SK-N-SH (cell line): Measurements from ENCODE around the gene PRMT6. TPM values are rescaled to one million over a fixed set of nuclear protein-coding genes. Genes with fewer than 3 reads are reported as not detected.

Experiments
- CTCF ChIA-PET: fragments of 300-600, 350-600 bp; formaldehyde crosslinking; extraction: SDS; loops from one replicate; lab custom pipeline; 2021; lab: Yijun Ruan, JAX
- POLR2A ChIA-PET: fragments of 350-600 bp; sonication (Branson Sonifier 250); formaldehyde crosslinking; extraction: SDS; loops from one replicate; lab custom pipeline; 2020; ENCODE audit warnings: antibody characterized with exemption, inconsistent platforms; lab: Yijun Ruan, JAX
- DNase-seq: peaks from one replicate; pipeline ENCODE4 v3.0.0; 2012
- H2AFZ ChIP-seq: fragments of 200-600 bp; sonication (generic); 2 replicates; pipeline ENCODE4 v1.8.1; 2016; ENCODE audit warnings: antibody characterized with exemption, mild to moderate bottlenecking, low read depth
- H3F3A ChIP-seq: fragments of 200-600 bp; sonication (generic); replicated peaks from 2 replicates; pipeline ENCODE3; 2016; ENCODE audit warnings: antibody characterized with exemption, mild to moderate bottlenecking; ENCODE audit not compliant: insufficient read depth
- H3K27ac ChIP-seq, 2 experiments: fragments of 200-500 bp in 1 of 2; fragments of 200-600 bp in 1 of 2; sonication (Bioruptor generic) in 1 of 2; sonication (generic), shearing (Covaris generic) in 1 of 2; 2 replicates each; pipeline versions ENCODE4 v1.5.1 to v1.6.1; 2014 to 2016; ENCODE audit warnings: low read depth in 2 of 2, inconsistent platforms in 1 of 2, low read length in 1 of 2, mild to moderate bottlenecking in 1 of 2, mixed read lengths in 1 of 2
- H3K27me3 ChIP-seq: fragments of 200-600 bp; sonication (generic), shearing (Covaris generic); 2 replicates; pipeline ENCODE4 v1.6.1; 2016; ENCODE audit warnings: mixed run types; ENCODE audit not compliant: insufficient read depth
- H3K36me3 ChIP-seq, 2 experiments: fragments of 200-500 bp in 1 of 2; fragments of 200-600 bp in 1 of 2; sonication (Bioruptor generic) in 1 of 2; sonication (generic) in 1 of 2; replicated peaks in 1 of 2; 2 replicates each; pipeline versions ENCODE3 to v1.5.1; 2014 to 2016; ENCODE audit warnings: low read length in 1 of 2, mild to moderate bottlenecking in 1 of 2; ENCODE audit not compliant: insufficient read depth in 2 of 2, control insufficient read depth in 1 of 2
- H3K4me1 ChIP-seq, 2 experiments: fragments of 200-500 bp in 1 of 2; fragments of 200-600 bp in 1 of 2; sonication (Bioruptor generic) in 1 of 2; sonication (generic), shearing (Covaris generic) in 1 of 2; 2 replicates each; pipeline versions ENCODE4 v1.5.1 to v1.6.1; 2014 to 2016; ENCODE audit warnings: low read depth in 1 of 2, low read length in 1 of 2, mixed run types in 1 of 2; ENCODE audit not compliant: insufficient read depth in 2 of 2, control insufficient read depth in 1 of 2
- H3K4me2 ChIP-seq: fragments of 200-600 bp; sonication (generic), shearing (Covaris generic); 2 replicates; pipeline ENCODE4 v1.6.1; 2017; ENCODE audit warnings: mixed run types
- H3K4me3 ChIP-seq, 2 experiments: fragments of 200-500 bp in 1 of 2; fragments of 200-600 bp in 1 of 2; sonication (Bioruptor generic) in 1 of 2; sonication (generic), shearing (Covaris generic) in 1 of 2; 2 replicates each; pipeline versions ENCODE4 v1.5.1 to v1.8.1; 2014 to 2016; ENCODE audit warnings: low read depth in 2 of 2, inconsistent platforms in 1 of 2, low read length in 1 of 2, mild to moderate bottlenecking in 1 of 2, mixed read lengths in 1 of 2, moderate library complexity in 1 of 2
- H3K79me2 ChIP-seq: fragments of 200-600 bp; sonication (generic); 2 replicates; pipeline ENCODE4 v1.8.1; 2017; ENCODE audit warnings: mild to moderate bottlenecking; ENCODE audit not compliant: insufficient read depth
- H3K9ac ChIP-seq: fragments of 200-600 bp; sonication (generic); 2 replicates; pipeline ENCODE4 v1.6.1; 2017; ENCODE audit warnings: mixed run types
- H3K9me2 ChIP-seq: fragments of 200-600 bp; sonication (generic); 2 replicates; pipeline ENCODE4 v1.6.1; 2017; ENCODE audit warnings: mixed run types
- H3K9me3 ChIP-seq: fragments of 200-600 bp; sonication (generic); 2 replicates; pipeline ENCODE4 v1.6.1; 2017; ENCODE audit warnings: mixed run types, mild to moderate bottlenecking, moderate library complexity
- H4K20me1 ChIP-seq: fragments of 200-600 bp; sonication (generic); 2 replicates; pipeline ENCODE4 v1.6.1; 2017; ENCODE audit warnings: mild to moderate bottlenecking, mixed run types; ENCODE audit not compliant: insufficient read depth
- GATA2 ChIP-seq: sonication (generic); formaldehyde crosslinking; IDR thresholded peaks from 2 replicates; pipeline ENCODE4 v1.5.0; 2020; ENCODE audit warnings: mild to moderate bottlenecking, missing genetic modification reagents
- JUND ChIP-seq: IDR thresholded peaks from 2 replicates; pipeline ENCODE4 v1.4.0; 2012
- PBX3 ChIP-seq: IDR thresholded peaks from 2 replicates; pipeline ENCODE4; 2012
- TCF12 ChIP-seq: IDR thresholded peaks from 2 replicates; pipeline ENCODE4 v1.4.0; 2012
- YY1 ChIP-seq: IDR thresholded peaks from 2 replicates; pipeline ENCODE4 v1.4.0; 2012; ENCODE audit warnings: low read depth, mild to moderate bottlenecking
- WGBS: methylation state at CpG from one replicate; pipeline ENCODE4 v1.1.6; 2017; ENCODE audit warnings: low lambda C conversion rate; 5-methylcytosine and 5-hydroxymethylcytosine counted together
- polyA plus RNA-seq, 3 experiments: library from polyadenylated mRNA; depleted of rRNA; stranded (reverse); fragments of >200 nt; gene quantifications; 2 replicates each; pipeline ENCODE4 v1.2.3, GENCODE V29; 2012
- TF ChIP-seq, protein P1 (sequence below): IDR thresholded peaks from 2 replicates; pipeline ENCODE4 v1.4.0; 2012; ENCODE audit warnings: low read depth, borderline replicate concordance

Gene PRMT6
- polyA plus RNA-seq, 1 of the 3 experiments (the other 2 are of a cell fraction), result 15.2 TPM

DNA sequence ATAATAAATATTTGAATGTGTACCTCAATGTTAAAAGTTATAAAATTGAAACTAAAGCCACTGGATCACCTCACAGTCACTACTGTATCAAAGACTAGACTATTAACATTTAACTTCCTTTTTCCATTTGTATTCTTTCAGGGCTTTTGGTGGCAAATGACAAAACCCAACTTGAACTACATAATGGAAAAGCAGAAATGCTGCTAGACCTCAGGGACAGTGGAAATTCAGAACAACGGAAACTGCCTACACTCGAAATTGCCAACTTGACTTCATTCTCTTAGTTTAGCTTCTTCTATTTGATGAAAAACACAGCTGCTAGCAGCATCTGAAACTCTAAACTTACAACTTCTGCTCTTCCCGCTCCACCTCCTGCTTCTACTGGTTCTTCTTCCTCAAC is 49.4 kb downstream of the PRMT6 start:
- TF ChIP-seq PBX3 (no peak), JUND (no peak), TCF12 (no peak), YY1 (no peak), GATA2 (CRISPR knock-in tag) (no peak)
- TF ChIP-seq, protein P1, sequence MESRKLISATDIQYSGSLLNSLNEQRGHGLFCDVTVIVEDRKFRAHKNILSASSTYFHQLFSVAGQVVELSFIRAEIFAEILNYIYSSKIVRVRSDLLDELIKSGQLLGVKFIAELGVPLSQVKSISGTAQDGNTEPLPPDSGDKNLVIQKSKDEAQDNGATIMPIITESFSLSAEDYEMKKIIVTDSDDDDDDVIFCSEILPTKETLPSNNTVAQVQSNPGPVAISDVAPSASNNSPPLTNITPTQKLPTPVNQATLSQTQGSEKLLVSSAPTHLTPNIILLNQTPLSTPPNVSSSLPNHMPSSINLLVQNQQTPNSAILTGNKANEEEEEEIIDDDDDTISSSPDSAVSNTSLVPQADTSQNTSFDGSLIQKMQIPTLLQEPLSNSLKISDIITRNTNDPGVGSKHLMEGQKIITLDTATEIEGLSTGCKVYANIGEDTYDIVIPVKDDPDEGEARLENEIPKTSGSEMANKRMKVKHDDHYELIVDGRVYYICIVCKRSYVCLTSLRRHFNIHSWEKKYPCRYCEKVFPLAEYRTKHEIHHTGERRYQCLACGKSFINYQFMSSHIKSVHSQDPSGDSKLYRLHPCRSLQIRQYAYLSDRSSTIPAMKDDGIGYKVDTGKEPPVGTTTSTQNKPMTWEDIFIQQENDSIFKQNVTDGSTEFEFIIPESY, result no peak
- TF ChIP-seq, all 33 proteins: peak for 0
- Histone ChIP-seq H2AFZ (no peak overlapping the region), H3K27me3 (no peaks in the 10 kb centered on the region), H3K27ac (no peak overlapping the region), H3K4me1 (no peaks in the 10 kb centered on the region), H3F3A (no peaks in the 10 kb centered on the region), H3K9me2 (no peaks in the 10 kb centered on the region), H4K20me1 (no peaks in the 10 kb centered on the region), H3K36me3 (no peaks in the 10 kb centered on the region), H3K9ac (no peak overlapping the region), H3K4me3 (no peak overlapping the region), H3K79me2 (no peaks in the 10 kb centered on the region), H3K4me2 (no peak overlapping the region), H3K9me3 (no peaks in the 10 kb centered on the region)
- POLR2A ChIA-PET, result no interaction called here
- WGBS, result 44% methylated on average over 3 of the region's 3 CpGs
- no peak for DNase-seq
- CTCF ChIA-PET, result no interaction called here

Other genes starting within 250 kb of the PRMT6 start
- 0.03 and 0.13 TPM in 2 replicates for gene NTNG1, start 84.4 kb downstream of the PRMT6 start, polyA plus RNA-seq (2012; rRNA removed)